HG02884 (cell line): ENCODE measurements around the gene KRTAP4-16.
"Not testable (repeated sequence)": the region's sequence is repeated elsewhere in the genome, so short reads cannot be mapped to it uniquely, and the experiment has no call there.

Experiments
- ATAC-seq: cut with Tn5 transposase; IDR thresholded peaks from one replicate; pipeline ENCODE4 v1.9.1; 2021; ENCODE audit warnings: mild to moderate bottlenecking, moderate library complexity; ENCODE audit not compliant: unreplicated experiment

The KRTAP4-16 gene

DNA sequence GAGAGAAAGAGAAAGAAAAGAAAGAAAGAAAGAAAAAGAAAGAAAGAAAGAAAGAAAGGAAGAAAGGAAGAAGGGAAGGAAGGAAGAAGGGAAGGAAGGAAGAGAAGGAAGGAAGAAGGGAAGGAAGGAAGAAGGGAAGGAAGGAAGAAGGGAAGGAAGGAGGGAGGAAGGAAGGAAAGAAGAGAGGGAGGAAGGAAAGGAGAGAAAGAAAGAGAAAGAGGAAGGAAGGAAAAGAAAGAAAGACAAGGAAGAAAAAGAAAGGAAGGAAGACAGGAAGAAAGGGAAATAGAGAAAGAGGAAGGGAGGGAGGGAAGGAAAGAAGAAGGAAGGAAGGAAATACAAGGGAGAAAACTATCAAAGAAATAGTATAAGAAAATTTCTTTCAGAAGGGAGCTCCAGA lies 25.2 kb downstream of the KRTAP4-16 start:
- ATAC-seq = no peak

DNA sequence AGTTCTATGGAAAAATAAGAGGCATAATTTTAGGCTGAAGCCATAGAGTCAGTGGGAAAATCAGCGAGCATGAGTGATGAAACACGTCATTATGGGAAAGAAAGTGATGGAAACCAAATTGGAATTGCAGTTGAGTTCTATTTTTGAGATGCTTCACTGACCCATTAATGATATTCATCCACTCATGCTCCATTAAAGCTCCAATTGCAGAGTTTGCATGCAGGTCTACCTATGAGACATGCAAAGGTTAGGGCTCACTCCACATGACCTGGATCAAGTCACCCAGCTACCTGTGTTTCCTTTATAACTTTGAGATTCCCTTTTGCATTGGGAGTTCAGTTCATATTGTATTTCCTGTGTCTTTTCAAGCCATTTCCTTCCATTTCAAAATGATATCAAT lies 28.3 kb downstream of the KRTAP4-16 start:
- no peak for ATAC-seq

DNA sequence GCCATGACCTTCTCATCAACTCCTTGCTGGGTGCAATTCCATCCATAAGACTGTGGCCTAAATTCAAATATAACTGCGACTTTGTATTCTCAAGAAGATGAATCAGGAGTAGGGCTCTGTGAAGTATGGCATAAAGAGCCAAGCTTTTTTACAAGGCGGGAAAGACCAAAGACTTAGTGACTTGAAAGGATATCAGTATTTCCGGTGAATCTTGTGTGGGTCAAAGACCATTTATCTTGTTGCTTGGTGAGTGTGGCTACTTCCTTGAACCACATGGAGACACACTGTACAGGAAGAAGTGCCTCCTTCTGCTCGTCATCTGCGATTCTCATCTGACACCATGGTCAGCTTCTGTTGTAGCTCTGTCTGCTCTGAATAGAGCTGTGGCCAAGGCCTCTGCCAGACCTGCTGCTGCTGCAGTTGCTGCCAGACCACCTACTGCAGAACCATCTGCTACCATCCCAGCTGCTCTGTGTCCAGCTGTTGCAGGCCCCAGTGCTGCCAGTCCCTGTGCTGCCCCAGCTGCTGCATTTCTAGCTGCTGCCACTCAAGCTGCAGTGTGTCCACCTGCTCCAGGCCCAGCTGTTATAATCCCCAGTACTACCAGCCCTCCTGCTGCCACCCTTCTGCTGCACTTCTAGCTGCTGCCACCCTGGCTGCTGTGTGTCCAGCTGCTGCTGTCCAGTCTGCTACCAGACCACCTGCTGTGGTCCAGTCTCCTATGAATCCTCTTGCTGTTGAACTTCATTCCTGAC lies 30.2 kb downstream of the KRTAP4-16 start:
- ATAC-seq = no peak

DNA sequence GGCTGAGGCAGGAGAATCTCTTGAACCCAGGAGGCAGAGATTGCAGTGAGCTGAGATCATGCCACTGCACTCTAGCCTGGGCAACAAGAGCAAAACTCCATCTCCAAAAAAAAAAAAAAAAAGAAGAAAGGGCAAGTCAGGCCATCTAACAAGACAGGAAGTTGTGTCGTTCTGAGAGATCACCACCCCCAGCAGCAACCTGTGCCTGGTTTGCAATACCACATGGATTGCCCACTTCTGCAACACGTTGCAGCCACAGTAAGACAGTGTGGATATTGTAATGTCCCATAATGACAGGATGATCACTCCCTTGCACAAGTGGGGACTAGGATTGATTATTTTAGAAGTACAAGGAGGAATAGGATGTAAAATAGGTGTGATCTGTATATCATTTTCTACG lies 33.0 kb downstream of the KRTAP4-16 start:
- no peak for ATAC-seq

DNA sequence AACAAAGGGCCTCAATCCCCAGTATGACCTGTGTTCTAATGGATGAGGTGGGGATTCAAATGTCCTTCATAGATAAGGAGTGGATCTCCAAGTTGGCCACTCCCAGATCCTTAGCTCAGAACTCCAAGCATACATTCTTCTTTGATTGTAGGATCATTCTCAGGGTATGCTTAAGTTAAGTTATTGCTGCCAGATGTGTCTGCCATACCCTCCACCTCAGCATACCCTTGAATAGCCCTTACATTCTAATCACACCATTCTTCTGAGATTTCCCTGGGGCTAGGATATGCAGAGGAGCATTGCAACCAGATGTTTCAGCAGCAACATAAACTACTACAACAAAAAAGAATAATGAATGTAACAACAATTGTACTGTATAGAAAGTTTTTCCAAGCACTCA lies 34.7 kb downstream of the KRTAP4-16 start:
- ATAC-seq = no peak

DNA sequence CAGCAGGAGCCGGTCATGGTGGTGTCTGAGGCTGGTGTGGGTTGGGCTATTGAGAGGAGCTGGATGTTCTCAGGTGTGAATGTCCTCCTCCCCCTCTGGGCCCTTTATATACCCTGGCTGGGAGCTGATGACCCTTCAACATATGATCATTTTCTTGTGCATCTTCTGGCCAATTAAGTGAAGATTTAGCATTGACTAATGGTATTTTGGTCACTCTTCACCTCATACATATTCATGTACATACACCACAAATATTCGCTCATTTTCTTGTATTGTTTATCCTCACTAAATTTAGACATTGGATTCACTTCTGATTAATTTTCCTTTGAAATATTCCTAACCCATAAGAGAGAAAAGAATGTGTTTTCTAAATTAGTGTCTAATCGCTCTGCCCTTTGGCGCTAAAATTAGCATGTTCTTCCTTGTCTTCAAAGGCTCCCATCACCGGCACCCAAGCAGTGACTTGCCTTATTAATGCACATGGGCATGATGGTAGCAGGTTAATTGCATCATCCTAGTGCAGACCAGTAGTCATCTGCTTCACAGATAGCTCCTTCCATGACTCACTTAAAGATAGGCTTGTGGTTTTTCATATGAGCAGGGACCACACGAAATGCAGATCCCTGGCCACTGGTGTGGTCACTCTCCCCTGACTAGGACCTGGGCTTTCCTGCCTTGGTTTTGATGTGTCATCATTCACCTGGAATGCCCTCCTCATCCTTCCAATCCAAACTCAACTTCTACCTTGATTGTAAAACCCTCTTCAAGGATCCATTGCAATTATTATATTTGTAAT lies 36.0 kb downstream of the KRTAP4-16 start, which contains the start of gene KRTAP2-4:
Gene KRTAP2-4 (minus strand): TSS at position 51 of the 796 bp plus-strand sequence. CDS start 34 bp downstream, at position 17.
- no peak for ATAC-seq

DNA sequence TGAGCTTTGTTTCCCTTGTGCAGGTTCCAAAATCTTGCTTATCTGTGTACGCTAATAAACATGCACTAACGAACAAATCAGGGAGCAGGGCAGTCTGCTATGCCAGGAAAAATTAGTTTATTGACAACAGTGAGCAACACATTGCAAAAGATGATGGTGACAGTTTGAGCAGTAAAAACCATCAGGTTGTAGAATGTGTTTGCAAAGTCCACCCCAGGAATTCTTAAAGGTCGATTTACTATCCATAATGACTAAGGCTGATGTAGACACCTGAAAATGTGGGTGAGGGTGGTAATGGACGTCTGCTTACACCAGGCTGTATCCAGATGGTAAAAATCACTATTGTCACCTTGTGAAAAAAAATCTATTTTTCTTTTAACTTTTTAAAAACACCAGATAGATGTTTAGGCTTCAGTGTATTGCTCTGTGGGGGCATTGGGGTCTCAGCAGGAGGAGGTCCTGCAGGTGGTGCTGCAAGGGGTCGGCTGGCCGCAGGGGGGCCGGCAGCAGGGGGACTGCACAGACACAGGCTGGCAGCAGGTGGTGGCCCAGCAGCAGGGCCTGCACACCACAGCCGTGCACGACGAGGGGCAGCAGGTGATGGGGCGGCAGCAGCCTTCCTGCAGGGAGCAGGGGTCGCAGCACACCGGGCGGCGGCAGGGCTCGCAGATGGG lies 36.9 kb downstream of the KRTAP4-16 start:
- not testable (repeated sequence) for ATAC-seq

DNA sequence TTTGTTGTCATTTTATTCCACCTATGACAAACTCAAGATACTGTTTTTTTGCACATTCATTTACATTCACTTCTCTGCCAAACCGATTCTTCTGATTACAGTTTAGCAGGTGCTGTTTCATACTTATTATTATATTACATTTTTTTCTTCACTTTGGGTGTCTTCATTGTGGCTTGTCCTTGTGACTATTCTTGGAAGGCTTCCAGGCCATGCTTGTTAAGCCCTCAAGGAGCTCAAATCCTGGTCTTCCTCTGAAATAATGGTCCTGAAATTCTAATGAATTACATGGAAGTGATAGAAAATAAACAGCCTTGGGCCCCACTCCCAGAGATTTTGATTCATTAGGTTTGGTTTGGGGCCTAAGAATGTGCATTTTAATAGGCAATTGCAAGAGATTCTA lies 37.7 kb downstream of the KRTAP4-16 start:
- no peak for ATAC-seq

DNA sequence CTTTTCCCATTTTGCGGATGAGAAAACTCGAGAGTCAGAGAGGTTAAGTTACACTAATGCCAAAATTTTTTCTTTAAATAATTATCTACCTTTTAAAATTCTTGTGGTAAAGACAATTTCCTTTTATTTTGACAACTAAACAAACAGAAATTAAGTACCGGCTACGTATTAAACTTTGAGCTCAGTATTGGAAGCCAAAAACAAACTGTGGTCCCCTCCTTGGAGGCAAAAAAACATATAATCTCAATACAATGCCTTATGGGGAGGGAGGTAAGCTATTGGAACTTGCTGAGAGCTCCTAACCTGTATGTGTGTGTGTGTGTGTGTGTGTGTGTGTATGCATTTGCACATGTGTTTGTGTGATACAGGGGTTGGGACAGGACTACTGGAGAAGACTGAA lies 38.6 kb downstream of the KRTAP4-16 start:
- no peak for ATAC-seq

DNA sequence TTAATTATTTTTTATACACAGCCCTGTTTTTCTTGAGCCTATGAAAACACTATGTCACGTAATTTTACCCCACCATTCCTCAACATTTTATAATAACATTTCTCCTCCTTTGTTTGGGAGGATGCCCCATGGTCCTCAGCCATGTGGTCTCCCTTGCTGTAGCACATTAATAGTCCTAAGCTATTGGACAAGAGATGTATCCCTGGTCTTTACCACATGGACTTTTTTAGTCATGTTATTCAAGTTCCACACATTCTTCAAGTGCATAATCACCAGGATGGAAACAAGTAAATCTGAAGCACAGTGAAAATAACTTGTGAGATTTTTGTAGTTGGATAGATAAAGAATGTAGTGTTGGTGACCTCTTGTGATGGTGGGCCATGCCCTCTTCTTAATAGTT lies 40.0 kb downstream of the KRTAP4-16 start:
- ATAC-seq = no peak

DNA sequence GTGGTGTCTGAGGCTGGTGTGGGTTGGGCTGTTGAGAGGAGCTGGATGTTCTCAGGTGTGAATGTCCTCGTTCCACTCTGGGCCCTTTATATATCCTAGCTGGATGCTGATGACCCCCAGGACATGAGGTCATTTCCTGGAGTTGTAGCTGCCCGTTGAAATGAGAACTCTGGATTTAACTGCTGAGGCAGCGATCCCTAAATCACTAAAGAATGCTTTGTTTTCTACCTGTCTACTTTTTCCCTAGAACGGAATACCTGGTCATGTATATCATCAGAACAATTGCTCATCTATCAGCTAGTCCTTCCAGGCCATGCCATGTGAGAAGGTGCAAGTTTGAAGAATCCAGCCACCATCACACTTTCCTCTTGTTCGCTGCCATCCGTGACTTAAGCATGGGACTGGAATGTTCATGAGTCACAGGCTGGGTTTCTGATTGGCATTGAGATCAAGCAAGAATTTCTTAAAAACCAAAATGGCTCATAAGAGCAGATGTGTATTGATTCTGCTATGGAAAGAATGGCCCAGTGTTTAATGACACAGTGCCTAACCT lies 41.9 kb downstream of the KRTAP4-16 start, which contains the start of gene KRTAP2-3:
Gene KRTAP2-3 (minus strand): TSS at position 63 of the 553 bp plus-strand sequence. CDS start 64 bp downstream, outside the sequence.
- ATAC-seq = no peak

DNA sequence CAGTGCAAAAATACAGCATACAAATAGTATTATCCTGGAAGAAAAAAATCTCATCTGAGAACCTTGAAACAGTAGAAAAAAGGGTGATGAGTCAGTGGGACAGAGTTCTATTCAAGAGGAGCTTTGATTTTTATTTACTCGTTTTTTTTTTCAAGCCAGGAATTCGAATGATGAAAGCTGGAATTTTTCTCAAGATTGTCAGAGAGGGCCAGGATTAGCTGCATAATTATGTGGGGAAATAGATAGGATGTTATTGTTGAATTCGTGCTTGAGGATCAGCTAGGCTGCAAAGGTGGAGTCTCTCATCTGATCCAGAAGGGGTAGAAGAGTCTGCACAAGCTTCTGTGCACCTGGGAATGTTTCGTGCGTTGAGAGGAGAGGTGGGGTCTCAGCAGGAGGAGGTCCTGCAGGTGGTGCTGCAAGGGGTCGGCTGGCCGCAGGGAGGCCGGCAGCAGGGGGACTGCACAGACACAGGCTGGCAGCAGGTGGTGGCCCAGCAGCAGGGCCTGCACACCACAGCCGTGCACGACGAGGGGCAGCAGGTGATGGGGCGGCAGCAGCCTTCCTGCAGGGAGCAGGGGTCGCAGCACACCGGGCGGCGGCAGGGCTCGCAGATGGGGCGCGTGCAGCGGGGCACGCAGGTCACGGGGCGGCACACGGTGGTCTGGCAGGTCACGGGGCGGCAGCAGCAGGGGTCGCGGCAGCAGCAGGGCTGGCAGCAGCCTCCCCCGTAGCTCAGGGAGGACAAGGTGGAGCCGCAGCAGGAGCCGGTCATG lies 42.5 kb downstream of the KRTAP4-16 start:
- not testable (repeated sequence) for ATAC-seq

DNA sequence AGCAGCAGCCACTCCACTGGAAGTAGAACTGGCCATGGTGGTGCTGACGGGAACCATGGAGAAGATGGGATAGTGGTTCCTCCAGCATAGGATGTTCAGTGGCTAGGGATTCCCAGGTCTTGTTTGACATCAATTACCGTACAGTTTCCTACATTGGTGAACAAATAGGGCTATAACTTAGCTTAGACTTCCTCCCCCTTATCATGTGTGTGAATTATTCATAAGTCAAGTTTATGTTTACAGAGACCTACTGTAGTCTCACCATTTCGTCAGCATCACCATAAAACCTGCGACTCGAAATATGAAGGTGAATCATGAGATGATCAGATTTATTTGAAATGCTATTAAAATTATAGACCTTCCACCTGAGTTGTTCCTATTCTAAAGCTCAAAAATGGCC lies 43.3 kb downstream of the KRTAP4-16 start:
- no peak for ATAC-seq

DNA sequence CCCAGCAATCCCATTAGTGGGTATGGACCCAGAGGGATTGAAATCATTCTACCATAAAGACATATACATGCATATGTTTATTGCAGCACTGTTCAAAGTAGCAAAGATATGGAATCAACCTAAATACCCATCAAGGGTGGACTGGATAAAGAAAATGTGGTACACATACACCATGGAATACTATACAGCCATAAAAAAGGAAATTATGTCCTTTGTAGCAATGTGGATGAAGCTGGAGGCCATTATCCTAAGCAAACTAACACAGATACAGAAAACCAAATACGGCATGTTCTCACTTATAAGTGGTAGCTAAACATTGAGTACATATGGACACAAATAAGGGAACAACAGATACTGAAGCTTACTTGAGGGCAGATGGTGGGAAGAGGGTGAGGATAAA lies 44.5 kb downstream of the KRTAP4-16 start:
- no peak for ATAC-seq

DNA sequence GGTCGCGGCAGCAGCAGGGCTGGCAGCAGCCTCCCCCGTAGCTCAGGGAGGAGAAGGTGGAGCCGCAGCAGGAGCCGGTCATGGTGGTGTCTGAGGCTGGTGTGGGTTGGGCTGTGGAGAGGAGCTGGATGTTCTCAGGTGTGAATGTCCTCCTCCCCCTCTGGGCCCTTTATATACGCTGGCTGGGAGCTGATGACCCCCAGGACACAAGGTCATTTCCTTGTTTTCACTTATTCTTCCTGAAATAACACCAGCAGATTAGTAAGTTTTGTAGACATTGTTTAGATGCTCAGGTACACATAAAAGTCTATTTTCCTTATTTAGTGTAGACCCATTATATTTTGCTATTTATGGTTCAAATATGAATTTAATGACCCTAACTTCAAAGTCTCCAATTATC lies 46.9 kb downstream of the KRTAP4-16 start, which contains the start of gene KRTAP2-2:
Gene KRTAP2-2 (minus strand): TSS at position 101 of the 400 bp plus-strand sequence. CDS start 19 bp downstream, at position 82.
- not testable (repeated sequence) for ATAC-seq

DNA sequence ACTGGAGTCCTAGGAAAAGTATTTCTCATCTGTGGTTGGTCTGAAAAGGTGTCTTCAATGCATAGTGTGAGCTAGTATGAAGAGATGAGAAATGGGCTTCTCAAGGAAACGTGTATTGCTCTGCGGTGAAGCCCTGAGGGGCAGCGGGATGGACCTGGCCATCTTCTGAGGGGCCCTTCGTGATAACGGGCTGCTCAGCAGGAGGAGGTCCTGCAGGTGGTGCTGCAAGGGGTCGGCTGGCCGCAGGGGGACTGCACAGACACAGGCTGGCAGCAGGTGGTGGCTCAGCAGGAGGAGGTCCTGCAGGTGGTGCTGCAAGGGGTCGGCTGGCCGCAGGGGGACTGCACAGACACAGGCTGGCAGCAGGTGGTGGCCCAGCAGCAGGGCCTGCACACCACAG lies 47.5 kb downstream of the KRTAP4-16 start:
- not testable (repeated sequence) for ATAC-seq

DNA sequence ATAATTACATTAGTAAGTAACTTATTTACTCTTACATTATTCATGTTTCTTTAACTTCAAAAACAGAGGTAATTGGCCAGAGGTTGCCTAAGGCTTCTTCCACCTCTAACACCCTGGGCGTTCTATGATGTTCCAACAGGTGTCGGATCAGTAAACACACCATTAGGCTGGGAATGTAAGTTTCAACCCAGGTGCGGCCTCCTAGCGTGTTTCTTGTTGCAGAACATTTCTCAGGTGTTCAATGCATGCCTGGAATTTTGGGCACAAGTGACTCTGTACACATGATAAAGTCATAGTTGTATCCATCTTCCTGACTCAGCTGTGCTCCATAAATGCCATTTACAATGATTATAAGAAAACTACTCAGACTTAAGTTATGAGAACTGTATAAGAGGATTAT lies 48.0 kb downstream of the KRTAP4-16 start:
- ATAC-seq = no peak

DNA sequence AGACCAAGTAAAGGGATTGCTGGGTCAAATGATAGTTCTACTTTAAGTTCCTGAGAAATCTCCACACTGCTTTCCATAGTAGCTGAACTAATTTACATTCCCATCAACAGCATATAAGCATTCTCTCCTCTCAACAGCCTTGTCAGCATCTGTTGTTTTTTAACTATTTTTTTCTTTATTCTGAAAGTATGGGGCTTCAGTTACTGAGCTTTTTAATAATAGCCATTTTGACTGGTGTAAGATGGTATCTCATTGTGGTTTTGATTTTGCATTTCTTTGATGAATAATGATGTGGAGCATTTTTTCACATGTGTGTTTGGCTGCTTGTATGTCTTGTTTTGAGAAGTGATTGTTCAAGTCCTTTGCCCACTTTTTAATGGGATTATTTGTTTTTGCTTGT lies 49.4 kb downstream of the KRTAP4-16 start:
- ATAC-seq = no peak
